ENCODE results near the gene ZNF140.

Gene ZNF140

DNA sequence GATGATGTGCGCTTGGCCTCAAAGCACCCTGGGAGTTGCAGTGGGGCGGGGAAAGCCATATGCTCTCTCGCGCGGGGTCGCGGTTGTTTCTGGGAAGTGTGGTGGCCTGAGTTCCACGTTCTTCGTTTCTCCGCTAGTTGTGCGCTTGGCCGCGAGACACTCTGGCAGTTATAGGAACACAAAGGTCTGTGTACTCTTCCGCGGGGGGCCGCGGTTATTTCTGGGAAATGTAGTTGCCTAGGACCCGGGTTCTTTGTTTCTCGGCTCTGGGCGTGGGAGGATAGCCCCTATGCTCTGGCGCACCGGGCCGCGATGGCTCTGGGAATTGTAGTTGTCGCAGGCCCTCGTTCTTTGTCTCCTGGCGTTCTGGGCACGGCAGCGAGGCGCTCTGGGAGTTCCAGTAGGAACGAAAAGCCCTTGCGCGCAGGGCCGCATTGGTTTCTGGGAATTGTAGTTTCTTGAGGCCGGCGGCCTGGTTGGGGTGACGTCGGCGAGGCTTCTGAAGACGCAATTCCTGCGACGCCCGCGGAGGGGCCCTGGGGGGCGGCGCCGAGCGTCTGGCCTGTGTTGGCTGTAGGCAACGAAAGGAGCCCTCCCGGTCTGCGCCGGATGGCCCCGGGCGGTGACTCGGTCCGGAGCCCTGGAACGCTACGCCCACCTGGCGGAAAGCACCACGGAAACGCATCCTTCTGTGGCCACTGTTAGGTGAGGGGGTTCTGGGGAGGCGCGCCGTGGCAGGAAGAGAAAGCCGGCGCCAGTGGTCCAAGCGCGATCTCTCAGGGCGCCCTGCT is at the start of gene ZNF140:
Gene ZNF140 (plus strand): TSS at position 556 of the 791 bp plus-strand sequence. CDS start 398 bp downstream, outside the sequence.
- peak; percentile 99 for DNase-seq

GRCh38 chr12:133037207-133038005 is 43.3 kb upstream of the ZNF140 start, which contains the start of gene ZNF84:
TSS of gene ZNF84 (plus strand) at chr12:133037509. CDS start at chr12:133041468, 3,959 bp downstream.
- peak; percentile 99 for DNase-seq

- DNase-seq, result no peak
Observed at GRCh38 chr12:133038118-133038709, 42.5 kb upstream of the ZNF140 start.

- no peak for DNase-seq
Observed at GRCh38 chr12:133046698-133047097, 34.0 kb upstream of the ZNF140 start.

- DNase-seq, result no peak
Observed at GRCh38 chr12:133057446-133057845, 23.3 kb upstream of the ZNF140 start.

- no peak for DNase-seq
Observed at GRCh38 chr12:133058203-133059113, 22.3 kb upstream of the ZNF140 start.

DNA sequence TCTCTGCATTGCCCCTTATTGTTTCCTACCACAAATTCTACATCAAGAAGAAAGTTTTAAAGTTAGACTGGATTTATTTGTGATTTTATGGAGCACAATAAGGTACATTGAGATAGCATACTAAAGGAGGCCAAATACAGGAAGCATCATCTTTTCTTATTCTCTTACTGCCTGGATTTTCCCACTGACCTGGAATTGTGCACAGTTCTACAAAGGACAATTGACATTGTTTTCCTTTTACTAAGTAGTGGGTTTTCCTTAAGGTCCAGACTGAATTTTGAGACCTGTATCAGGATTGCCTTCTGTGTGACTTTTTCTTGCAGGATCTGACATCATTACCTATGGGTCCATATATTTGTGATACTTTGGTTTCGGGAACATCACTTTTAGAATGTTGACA is 18.8 kb upstream of the ZNF140 start:
- no peak for DNase-seq

DNA sequence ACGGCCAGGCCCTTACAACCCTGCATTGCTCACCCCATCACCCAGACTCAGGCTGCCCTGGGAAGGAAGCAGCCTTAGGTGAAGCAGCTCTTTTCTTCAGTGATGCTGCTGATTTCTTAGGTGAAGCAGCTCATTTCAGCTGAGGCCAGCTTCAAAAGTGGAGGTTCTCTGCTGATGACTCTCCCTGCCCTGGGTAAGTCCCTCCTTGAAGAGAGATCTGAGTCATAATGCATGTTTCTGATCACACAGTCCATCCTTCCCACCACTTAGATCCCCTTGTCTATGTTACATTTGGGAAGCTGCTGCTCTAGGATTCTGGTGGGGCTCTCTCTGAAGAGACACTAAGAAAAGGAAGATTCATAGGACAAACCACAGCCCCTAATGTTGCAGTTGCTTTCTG is 17.2 kb upstream of the ZNF140 start:
- DNase-seq, result no peak

- DNase-seq, result no peak
Observed at GRCh38 chr12:133073836-133074235, 6.9 kb upstream of the ZNF140 start.

DNA sequence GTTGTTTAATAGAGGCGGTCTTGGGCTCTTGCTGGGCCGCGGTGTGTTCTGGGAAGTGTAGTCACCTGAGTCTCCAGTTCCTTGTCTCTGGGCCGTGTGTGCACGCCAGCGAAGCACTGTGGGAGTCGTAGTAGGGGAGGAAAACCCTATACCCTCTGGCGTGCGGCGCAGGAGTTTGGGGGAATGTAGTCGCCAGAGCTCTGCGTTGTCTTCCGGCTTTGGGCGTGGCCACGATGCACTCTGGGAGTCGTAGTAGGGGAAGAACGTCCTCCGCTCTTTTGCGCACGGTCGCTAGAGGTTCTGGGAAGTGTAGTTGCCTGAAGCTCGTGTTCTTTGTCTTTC is 726 bp upstream of the ZNF140 start:
- peak; percentile 99 for DNase-seq

GRCh38 chr12:133081159-133081780 is 547 bp downstream of the ZNF140 start:
- no peak for DNase-seq

GRCh38 chr12:133083345-133083744 is 2.6 kb downstream of the ZNF140 start:
- no peak for DNase-seq

- no peak for DNase-seq
Observed at GRCh38 chr12:133105620-133106019, 24.9 kb downstream of the ZNF140 start.

- no peak for DNase-seq
Observed at GRCh38 chr12:133106253-133106652, 25.5 kb downstream of the ZNF140 start.

DNA sequence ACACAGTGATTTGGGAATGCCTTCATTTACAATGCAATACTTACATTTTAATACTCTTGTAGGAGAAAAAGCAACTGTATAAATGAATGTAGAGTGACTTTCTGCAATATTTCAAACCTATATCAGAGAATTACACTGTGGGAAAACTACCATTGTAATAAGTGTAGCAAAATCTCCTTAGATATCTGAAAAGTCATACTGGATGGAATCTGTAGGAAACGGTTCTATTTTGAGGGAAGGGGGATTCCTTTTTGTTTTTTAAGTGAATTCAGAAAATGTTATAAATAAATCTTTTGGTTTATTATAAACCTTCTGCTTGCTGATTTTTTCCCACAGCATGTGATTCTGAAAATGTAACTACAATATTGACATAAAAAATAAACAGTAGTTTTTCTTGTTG is 26.4 kb downstream of the ZNF140 start:
- DNase-seq, result no peak

DNA sequence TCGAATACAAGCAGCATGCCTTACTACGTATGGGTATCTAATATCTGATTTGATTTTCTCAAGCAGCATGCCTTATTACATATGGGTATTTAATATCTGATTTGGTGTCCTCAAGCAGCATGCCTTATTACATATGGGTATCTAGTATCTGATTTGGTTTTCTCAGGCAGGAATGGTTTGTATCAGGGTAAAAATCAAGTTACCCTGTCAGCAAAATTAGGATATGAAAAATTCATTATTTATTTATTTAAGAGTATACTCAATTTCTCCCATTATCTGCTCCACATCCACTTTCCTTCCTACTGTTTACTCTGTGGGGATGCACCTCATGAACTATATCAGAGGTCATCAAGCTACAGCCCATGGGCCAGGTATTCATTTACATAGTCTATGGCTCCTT is 27.4 kb downstream of the ZNF140 start:
- DNase-seq, result no peak

DNA sequence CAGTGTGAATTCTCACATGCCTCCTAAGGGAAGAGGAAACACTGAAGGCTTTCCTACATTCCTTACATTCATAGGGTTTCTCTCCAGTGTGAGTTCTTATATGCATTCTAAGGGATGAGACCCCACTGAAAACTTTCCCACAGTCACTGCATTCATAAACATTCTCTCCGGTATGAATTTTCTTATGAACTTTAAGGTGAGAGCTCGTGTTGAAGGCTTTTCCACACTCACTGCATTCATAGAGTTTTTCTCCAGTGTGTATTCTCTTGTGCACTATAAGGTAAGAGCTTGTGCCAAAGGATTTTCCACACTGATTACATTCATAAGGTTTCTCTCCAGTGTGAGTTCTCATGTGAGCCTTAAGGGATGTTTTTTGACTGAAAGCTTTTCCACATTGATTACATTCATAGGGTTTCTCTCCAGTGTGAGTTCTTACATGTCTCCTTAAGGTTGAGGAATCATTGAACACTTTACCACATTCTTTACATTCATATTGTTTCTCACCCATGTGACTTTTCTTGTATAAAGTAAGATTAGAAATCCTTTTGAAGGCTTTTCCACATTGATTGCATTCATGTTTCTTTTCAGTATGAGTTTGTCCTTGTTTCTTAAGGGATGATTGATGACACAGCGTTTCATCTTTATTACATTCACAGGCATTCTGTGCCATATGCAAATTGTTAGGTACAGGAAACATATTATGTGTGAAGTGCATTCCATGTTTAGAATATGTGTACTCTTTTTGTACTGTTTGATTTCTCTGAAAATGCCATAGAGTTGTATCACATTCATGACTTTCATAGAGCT is 39.9 kb downstream of the ZNF140 start:
- no peak for DNase-seq

- no peak for DNase-seq
Observed at GRCh38 chr12:133124674-133125073, 44.0 kb downstream of the ZNF140 start.

- DNase-seq, result peak; percentile 57
Observed at GRCh38 chr12:133129368-133130037, 48.8 kb downstream of the ZNF140 start.

DNA sequence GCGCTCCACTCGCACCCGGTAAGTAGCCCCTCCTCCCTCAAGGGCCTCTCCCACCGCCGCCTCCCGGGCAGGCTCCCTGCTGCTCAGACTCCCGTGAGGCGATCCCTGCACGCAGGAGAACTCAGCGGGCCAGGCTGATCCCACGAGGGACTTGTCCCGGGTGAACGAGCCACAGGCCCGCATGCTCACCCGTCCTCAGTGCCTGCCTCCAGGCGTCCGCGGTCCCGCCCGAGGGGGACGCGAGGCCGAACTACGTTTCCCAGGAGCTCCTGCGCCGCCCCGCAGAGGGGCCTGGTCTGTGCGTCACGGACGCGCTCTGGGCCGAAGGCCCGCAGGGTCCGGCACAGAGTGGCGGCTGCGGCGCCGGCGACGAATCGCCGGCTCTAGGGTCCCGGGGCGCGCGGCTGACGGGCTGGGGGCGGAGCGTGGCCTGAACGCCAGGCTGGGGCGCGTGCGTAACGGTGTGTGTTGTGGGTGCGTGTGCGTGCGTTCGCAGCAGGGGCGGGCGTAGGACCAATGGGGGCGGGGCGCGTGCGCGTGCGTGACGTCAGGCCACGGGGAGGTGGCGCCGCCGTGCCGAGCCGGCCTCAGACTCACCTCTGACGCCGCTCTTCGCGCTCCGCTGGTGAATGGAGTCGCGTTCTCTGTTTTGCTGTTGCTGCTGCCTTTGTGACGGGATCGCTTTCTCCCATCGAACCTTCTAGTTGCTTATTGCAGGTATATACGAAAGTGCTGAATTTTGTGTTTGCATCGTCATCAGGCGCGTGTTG is 49.5 kb downstream of the ZNF140 start, which contains the start of the genes ZNF10 and ZNF891:
Gene ZNF10 (plus strand): TSS at position 590 of the 770 bp plus-strand sequence. CDS start 13,866 bp downstream, outside the sequence.
Gene ZNF891 (minus strand): TSS at position 237 of the 770 bp plus-strand sequence. CDS start 8,356 bp downstream, outside the sequence.
- peak; percentile 95 for DNase-seq

Measured in NCI-H146 (cell line).